ENCODE measurements around the gene TGFBR3L.

Gene TGFBR3L

DNA sequence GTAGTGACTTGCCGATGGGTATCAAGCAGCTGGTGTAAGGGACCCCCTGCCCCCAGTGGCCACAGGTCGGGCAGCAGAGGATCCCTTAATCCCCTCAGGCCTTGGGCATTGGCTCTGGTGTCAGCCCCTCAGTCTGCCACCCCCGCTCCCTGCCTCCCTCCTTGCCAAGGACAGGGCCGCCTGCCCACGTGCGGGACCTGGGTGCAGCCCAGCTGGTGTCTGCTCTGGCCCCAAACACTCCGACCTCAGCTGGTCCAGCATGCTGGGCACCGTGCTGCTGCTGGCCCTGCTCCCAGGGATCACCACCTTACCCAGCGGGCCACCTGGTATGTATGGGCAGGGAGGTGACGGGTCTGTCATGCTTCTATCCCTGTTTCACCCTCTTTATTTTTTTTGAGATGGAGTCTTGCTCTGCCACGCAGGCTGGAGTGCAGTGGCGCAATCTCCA, at the start of gene TGFBR3L:
Gene TGFBR3L, plus strand, starts transcription at position 233 of the 448 bp plus-strand sequence.
- DNase-seq: no peak

DNA sequence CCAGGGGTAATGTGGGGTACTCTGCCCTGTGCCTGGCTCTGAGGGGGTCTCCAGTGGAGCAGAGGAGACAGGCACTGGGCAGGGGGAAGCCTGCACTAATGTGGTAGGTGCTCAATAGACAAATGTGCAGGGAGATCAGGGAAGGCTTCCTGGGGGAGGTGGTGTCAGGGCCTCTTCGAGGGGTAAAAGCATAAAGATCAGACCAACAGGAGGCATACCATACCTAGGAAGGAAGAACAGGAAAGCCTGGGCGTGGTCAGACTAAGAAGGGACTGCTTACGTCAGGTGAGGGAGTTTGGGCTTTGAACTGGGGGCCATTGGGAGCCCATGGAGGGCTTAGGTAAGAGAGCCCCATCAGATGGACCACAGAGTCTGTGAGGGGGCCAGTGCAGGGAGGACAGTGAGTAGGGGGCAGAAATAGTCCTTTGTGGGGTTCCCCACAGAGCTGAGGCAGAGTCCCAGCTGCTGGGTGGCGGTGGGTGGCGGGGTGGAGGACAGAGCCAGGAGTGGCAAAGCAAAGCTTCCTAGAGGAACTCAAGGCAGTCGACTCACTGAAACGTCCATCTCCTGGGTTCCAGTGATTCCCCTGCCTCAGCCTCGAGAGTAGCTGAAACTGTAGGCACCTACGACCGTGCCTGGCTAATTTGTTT, 49.2 kb upstream of the TGFBR3L start:
- DNase-seq: no peak

DNA sequence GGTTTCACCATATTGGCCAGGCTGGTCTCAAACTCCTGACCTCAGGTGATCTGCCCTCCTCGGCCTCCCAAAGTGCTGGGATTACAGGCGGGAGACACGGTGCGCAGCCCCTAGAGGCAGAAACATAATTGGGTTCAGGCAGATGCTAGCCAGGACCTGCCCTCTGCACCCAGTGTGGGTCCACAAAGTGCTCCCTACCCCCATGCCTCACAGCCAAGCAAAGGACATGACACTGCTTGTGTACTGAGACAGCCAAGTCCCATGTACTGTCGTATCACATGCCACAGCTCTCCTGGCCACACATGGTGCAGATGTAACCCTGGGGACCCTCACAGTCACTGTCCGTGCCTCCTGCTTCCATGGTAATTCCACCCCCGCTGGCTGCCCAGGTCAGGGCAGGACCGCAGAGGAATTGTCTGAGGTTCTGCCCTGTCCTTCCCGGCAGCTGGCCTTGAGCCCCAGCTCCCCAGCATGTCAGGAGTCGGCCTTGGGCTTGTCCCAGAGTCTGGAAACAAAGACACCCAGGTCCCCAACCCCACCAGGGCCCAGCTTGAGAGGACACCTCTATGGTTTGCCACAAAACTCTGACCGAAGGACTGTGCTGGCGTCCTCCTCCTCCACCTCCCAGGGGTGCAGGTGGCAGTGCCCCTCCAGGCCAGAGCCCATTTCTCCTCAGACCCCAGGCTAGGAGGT, 48.1 kb upstream of the TGFBR3L start:
- DNase-seq: no peak

DNA sequence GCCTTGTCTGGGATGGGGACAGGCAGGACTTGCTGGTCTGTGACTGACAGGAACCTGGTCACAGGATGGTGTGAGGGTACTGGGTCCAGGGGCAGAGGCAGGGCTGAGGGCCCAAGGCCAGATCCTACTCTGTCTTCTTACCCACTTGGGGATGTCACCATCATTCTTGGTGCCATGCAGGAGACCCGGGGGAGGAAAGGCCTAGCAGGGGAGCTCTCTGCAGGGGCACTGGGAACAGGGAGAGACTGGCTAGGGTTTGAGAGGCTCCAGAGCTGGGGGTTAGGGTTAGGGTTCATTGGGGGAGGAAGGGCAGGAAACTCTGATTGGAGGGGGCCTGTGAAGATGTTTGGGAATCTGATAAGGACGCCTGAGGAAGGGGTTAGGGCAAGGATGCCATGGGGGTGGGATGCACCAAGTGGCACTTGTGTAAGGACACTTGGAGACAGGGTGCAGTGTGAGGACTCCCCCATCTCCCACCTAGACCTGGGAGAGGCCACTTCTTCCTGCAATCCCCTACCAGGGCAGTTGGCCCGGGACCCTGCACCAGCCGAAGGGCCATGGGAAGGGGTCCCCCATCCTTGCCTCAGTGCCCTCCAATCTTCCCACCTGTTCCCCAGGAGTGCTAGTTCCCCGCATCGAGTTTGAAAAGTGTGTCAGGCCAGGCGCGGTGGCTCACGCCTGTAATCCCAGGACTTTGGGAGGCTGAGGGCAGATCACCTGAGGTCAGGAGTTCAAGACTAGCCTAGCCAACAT, 47.4 kb upstream of the TGFBR3L start:
- DNase-seq: no peak

DNA sequence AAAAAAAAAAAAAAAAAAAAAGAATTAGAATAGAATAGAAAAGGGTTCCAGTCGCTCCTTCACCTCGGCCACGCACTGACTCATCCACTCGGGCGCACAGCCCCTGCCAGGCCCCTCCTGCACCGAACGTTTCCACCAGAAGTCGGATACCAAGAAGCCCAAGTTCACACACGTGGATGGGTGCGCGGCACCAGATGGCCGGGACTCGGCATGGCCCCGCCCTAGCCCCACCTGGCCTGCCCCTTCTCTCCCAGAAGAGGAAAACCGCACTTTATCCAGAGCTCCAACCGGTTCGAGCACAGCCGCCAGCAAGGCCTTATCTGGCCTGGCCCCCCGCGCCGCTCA, 46.3 kb upstream of the TGFBR3L start:
- no peak for DNase-seq

DNA sequence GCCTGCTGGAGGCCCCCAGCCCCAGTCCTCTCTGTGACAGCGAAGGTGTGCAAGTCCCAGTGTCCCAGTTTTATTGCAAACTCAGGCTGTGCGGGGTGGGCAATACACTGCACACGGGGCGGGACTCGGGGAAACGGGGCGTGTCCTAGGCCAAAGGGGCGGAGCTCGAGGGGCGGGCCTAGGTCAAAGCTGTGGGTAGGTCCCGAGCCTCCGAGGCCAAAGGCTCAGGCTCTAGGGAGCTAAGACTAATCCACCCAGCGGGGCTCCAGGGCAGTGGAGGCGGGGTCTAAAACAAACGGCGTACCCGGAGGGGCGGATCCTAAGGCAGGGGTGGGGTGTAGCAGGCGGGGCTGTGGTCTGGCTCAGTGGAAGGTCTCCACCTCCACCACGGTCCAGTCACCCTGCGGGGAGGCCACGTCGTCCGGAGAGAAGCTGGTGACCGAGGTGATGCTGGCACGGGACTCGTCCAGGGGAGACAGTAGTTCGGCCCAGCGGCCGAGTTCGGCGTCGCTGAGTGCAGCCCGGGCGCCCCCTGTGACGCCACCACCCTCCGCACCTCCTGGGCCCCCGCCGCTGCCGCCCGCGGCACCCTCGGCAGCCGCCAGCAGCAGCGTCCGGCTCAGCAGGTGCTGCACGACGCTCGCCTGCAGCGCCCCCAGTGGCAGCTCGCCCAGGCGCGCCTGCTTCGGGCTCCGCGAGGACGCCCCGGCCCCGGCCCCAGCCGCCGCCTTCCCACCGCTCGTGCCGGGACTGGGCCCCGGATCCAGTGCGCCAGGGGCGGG, 45.8 kb upstream of the TGFBR3L start:
- DNase-seq: peak; percentile 53

DNA sequence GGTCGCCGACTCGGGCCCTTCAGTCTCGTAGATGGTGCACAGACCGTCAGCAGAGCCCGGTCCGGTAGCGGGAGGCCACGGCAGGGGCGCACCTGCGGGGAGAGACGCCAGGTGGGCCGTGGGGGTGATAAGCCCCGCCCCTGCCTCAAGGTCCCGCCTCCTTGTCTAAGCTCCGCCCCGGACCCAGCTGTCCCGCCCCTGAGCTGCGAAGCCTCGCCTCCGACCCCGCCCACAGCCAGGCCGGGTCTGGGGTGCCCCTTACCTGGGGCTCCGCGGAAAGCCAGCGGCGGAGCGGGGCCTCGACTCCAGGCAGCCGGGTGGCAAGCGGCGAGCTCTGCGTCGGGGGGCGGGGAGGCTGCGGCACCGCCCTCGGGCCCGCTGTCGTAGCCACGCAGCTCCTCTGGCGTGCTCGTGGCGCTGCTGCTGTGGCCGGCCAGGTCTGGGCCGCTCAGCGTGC, 45.1 kb upstream of the TGFBR3L start:
- no peak for DNase-seq

DNA sequence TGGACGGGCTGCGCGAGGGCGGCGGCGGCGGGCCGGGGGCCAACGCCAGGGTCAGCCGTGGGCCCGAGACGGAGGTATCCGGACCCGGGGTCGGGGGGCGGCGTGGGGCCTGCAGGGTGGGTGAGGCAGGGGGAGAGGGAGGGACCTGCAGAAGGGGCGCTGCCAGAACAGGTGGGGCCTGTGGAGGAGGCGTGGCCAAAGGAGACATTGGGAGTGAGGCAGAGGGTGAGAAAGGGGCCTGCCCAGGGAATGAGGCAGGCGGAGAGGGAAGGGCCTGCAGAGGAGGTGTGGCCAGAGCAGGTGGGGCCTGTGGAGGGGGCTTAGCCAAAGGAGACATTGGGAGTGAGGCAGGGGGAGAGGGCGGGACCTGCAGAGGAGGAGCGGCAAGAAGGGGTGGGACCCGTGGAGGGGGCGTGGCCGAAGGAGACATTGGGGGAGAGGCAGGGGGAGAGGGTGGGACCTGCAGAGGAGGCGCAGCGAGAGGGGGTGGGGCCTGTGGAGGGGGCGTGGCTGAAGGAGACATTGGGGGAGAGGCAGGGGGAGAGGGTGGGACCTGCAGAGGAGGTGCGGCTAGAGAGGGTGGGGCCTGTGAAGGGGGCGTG, 44.6 kb upstream of the TGFBR3L start:
- peak; percentile 67 for DNase-seq

DNA sequence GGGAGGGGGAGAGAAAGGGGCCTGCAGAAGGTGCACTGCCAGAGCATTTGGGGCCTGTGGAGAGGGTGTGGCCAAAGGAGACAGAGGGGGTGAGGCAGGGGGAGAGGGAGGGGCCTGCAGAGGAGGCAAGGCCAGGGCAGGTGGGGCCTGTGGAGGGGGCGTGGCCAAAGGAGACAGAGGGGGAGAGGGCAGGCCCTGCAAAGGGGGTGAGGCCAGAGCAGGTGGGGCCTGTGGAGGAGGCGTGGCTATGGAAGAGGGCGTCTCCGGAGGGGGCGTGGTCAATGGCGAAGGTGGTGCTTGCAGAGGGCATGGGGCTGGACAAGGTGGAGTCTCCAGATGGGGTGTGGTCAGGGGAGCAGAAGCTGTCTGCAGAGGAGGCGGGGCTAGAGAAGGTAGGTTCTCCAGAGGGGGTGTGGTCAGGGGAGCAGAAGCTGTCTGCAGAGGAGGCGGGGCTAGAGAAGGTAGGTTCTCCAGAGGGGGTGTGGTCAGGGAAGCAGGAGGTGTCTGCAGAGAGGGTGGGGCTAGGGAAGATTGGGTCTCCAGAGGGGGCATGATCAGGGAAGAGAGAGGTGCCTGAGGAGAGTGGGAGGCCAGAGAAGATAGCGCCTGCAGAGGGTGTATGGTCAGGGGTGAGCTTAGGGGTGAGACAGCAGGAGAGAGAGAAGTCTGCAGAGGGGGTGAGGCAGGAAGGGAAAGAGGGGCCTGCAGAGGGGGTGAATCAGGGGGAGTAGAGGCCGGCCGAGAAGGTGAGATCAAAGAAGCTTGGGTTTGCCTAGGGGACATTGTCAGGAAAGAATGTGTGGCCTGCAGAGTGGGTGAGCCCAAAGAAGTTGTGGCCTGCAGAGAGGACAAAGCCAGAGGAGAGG, 43.8 kb upstream of the TGFBR3L start:
- DNase-seq: peak; percentile 89

DNA sequence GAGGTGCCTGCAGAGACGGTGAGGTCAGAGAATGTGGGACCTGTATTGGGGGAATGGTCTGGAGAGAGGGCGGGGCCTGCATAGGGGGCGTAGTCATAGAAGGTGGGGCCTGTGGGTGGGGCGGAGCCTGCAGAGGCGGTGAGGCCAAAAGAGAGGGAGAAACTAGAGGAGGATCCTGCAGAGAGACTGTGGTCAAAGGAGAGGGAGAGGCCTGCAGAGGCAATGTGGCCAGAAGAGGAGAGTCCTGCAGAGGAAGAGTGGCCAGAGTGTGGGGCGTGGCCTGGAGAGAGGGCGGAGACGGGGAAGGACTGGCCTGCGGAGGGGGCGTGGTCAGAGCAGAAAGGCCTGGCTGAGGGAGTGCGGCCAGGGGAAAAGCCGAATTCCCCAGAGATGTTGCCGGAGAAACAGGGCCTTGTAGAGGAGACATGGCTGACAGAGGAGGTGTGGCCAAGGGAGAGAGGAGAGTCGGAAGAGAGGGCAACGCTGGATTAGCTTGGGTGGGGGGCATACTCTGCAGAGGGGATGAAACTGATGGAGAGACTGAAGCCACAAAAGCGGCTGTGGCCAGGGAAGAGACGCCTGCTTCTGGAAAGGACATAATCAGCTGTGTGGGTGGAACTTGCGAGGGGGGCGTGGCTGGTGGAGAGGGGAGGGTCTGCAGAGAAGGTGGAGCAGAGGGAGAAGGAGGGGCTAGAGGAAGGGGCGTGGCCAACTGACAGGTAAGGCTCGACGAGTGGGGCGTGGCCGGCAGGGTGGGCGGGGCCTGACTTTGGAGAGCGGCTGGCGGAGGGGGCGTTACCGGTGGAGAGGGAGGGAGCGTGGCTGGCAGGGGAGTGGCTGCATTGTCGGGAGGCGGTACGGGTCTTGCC, 43.0 kb upstream of the TGFBR3L start:
- DNase-seq: peak; percentile 66

DNA sequence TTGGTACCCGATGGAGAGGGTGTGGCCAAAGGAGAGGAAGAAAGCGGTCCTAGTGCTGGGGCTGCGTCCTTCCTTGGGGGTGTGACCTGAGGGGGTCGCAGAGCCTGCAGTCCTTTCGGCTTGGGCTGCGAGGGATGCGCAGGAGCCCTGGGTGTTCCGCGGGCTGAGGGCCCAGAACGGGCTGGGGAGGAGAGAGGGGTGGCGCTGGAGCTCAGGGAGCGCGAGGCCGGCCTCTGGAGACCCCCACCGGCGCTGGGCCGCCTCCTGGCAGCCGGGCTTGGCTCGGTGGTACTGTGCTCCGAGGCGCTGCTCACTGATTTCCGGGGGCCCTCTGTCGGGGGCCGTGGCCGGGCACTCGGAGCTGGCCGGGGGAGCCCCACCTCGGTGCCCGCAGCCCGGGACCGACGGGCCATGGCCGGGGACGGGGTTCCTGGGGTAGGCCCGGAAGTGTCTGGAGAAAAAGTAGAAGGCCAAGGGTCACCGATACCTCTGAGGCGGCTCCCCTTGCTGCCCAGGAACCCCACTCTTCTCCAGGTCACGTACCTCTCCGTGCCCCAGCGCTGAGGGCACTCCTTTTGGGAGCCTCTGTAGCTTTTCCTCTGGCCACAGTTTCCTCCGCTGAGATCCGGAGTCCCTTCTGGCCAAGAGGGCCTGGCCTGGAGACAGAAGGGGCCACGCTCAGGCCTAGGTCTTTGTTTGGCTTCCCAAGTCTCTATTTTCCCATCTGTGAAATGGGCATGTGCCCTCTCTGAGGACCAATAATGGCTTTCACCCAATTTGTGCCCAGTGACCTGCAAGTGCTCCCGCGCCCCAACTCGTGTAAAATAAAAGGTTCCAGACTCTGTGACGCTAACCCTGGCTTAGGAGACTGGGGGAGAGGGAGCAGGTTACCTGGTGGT, 42.1 kb upstream of the TGFBR3L start:
- DNase-seq: no peak

DNA sequence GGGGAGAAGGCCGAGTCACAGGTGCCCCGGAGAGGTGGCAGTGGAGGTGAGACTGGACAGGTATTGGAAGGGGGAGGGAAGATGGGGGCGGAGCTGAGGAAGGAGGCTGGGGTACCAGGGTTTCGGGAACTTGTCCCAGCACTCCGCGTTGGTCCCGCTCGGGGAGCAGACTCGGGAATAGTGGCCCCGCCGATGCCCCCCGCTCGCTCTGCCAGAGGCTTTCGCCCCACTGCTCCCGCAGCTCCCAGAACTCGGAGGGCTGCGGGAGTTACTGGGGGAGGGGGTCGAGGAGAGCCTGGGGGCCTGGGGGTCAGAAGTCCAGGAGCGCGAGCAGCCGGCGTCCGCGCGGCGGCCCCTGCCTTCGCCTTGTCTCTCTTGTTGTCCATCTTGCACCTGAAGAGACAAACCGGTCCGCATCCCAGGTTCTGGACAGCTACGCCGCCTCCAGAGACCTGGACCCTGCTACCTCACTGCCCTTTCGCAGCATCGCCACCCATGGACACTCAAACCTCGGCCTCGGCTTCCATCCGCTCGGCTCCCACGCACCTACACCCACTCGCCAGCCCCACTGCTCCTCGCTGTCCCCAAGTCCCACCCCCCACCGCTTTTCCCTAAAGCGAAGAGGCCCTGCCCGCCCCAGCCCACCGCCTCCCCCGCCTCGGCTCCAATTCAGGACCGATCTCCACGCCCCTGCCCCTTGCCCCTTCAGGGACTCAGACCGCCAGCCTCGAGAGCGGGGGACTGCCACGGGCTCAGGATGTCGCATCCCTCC, 41.1 kb upstream of the TGFBR3L start:
- no peak for DNase-seq

DNA sequence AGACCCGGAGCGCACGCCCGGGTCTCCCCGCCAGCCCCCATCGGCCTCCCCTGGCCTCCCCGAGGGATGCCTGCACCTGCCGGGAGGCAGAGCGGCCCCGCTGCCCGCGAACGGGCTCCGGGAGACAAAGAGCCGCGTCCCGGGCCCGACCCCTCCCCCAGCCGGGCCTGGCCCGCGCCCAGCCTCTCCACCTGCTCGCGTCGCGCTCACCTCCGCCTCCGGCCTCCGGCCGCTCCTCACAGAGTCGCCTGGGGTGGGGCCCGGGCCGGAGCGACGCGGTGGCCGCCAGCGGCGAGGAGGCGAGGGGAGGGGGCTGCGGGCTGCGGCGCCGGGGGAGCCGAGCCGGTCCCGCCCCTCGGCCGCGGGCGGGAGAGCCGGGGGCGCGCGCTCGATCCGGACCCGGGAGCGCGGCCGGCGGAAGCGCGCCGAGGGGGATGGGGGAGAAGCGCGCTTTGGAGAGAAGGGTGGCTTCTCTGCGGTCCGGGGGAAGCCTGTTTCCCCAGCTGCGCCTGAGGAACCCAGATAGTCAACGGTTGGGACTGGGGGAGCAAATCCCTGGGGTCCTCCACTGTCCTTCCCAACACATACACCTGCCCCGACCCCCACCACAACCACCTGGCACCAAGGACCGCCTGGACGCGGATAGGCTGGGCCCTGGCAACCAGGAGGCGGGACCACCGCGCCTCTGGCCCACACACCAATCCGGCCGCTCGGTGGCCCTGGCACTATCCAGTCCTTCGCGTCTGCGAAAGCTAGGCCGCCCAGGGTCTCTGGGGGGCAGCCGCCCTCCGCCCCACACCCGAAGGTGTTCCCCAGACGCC, 40.3 kb upstream of the TGFBR3L start, which contains the start of gene PRR36:
Gene PRR36, minus strand, starts transcription at position 315 of the 821 bp plus-strand sequence. CDS start 701 bp downstream, outside the sequence.
- DNase-seq: no peak

DNA sequence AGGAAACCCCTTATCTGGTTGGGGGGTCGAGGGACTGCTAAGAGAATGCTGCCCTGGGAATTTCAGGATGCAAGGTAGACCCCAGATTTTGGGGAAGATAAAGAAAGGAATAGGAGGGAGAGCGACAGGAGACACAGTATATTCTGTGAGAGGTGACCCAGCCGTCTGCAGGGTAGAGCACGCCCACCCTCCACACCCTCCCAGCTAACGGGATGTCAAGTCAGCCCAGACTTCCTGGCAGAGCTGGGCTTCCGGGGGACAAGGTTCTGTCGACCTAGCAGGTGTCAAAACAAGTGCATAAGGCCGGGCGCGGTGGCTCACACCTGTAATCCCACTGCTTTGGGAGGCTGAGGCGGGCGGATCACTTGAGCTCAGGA, 39.7 kb upstream of the TGFBR3L start:
- no peak for DNase-seq

DNA sequence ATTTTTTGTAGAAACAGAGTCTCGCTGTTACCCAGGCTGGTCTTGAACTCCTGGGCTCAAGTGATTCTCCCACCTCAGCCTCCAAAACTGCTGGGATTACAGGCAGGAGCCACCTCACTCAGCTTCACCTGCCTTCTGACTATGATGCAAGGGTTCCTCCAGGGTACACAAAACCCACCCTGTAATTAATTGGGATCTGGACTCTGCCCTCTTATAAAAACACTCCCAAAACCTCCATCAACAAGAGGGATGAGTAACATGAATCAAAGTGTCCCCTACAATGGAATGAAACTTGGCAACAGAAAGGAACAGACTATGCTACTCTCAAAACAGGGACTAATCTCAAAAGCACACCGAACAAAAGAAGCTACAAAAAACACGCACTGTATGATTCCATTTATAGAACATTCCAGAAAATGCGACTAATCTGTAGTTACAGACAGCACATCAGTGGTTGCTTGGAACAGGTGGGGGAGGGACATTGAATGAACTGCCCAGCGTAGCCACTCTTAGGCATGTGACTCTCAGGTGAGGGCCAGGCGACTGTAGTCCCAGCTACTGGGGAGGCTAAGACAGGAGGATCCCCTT, 37.3 kb upstream of the TGFBR3L start:
- no peak for DNase-seq

DNA sequence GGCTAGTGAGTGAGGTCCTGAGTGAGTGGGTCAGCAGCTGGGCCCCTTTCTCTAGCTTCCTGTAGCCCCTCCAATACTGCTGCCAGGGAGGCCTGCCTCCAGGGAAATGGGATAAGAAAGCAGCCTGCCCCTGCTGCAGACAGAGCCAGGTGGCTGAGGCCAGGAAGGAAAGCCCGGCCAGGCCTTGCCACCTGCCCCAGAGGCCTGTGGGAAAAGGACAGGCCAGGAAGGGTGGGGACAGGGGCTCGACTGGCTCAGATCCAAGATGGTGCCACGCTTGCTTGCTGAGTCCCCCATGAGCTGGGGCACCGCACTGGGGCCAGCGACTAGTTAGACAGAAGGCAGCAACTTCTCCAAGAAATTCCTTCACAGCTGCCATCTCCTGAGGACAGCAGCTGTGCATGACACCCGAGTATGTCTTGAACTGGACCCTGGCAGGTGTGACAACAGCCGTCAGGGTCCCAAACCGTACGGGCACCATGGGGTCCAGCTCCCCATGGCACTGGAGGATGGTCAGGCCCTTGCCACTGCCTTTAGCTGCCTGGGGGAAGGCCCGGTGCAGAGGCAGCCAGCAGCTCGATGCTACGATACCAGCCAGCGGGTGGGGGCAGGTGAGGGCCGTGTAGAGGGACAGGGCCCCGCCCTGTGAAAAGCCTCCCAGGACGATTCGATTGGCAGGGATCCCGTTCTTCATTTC, 35.4 kb upstream of the TGFBR3L start:
- DNase-seq: no peak

DNA sequence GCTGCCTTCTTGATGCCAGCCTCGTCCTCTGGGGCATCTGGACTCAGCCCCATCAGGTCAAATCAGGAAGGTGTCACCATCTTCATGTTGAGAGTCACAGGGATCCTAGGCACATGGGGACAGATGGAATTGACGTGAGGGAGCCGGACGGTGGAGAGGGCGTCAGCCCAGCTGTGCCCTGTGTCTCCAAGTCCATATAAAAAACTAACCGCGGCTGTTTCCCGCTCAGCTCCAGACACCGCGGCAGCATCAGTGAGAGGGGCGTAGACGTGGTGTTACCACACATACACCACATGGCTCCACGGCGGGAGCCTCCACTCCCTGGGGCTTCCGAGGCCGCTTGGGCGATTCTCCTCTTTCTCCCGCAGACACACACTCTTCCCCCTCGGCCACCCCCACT, 34.8 kb upstream of the TGFBR3L start:
- no peak for DNase-seq
